ENCODE results near the gene TSPAN11.

TSPAN11 gene

GRCh38 chr12:31001581-31002360 lies 75.2 kb downstream of the TSPAN11 start:
- Histone ChIP-seq H3K4me3 (ENCODE audit: extremely low read depth, insufficient read depth, low read length, poor library complexity, severe bottlenecking) (no peak overlapping the region), H3K36me3 (ENCODE audit: control insufficient read depth, insufficient read depth, low read length) (no peaks in the 10 kb centered on the region), H3K27ac (ENCODE audit: low read depth, low read length, severe bottlenecking) (no peak overlapping the region), H3K9me3 (ENCODE audit: control insufficient read depth, low read length) (no peaks in the 10 kb centered on the region), H3K4me1 (ENCODE audit: control insufficient read depth, insufficient read depth, low read length, poor library complexity, severe bottlenecking) (peaks cover 14% of the 10 kb centered on the region)
- WGBS, 2 experiments (ENCODE audit: insufficient coverage in 2 of 2), result 92 to 96% methylated on average over 9 of the region's 9 CpGs

GRCh38 chr12:31002361-31002725 lies 75.8 kb downstream of the TSPAN11 start:
- no peaks in the 10 kb centered on the region for H3K9me3 ChIP-seq (ENCODE audit: control insufficient read depth, low read length)
- H3K36me3 ChIP-seq (ENCODE audit: control insufficient read depth, insufficient read depth, low read length), result no peaks in the 10 kb centered on the region
- H3K27ac ChIP-seq (ENCODE audit: low read depth, low read length, severe bottlenecking), result no peak overlapping the region
- H3K4me3 ChIP-seq (ENCODE audit: extremely low read depth, insufficient read depth, low read length, poor library complexity, severe bottlenecking), result no peak overlapping the region
- H3K4me1 ChIP-seq (ENCODE audit: control insufficient read depth, insufficient read depth, low read length, poor library complexity, severe bottlenecking), result peaks cover 14% of the 10 kb centered on the region
- 73 to 80% methylated on average over 4 of the region's 5 CpGs for WGBS, 2 experiments (ENCODE audit: insufficient coverage in 2 of 2)

- WGBS, 2 experiments (ENCODE audit: insufficient coverage in 2 of 2), result no CpG with 5 or more reads among the region's 1 CpG
- Histone ChIP-seq H3K36me3 (ENCODE audit: control insufficient read depth, insufficient read depth, low read length) (no peaks in the 10 kb centered on the region), H3K4me3 (ENCODE audit: extremely low read depth, insufficient read depth, low read length, poor library complexity, severe bottlenecking) (no peak overlapping the region), H3K27ac (ENCODE audit: low read depth, low read length, severe bottlenecking) (no peak overlapping the region), H3K9me3 (ENCODE audit: control insufficient read depth, low read length) (no peaks in the 10 kb centered on the region), H3K4me1 (ENCODE audit: control insufficient read depth, insufficient read depth, low read length, poor library complexity, severe bottlenecking) (peaks cover 14% of the 10 kb centered on the region)
Observed at GRCh38 chr12:31002999-31003398, 76.5 kb downstream of the TSPAN11 start.

- H3K4me3 ChIP-seq (ENCODE audit: extremely low read depth, insufficient read depth, low read length, poor library complexity, severe bottlenecking), result no peak overlapping the region
- H3K4me1 ChIP-seq (ENCODE audit: control insufficient read depth, insufficient read depth, low read length, poor library complexity, severe bottlenecking), result peaks cover 14% of the 10 kb centered on the region
- H3K9me3 ChIP-seq (ENCODE audit: control insufficient read depth, low read length), result no peaks in the 10 kb centered on the region
- WGBS, 2 experiments (ENCODE audit: insufficient coverage in 2 of 2), result 92 to 100% methylated on average over 5 of the region's 7 CpGs
- H3K36me3 ChIP-seq (ENCODE audit: control insufficient read depth, insufficient read depth, low read length), result no peaks in the 10 kb centered on the region
- no peak overlapping the region for H3K27ac ChIP-seq (ENCODE audit: low read depth, low read length, severe bottlenecking)
Observed at GRCh38 chr12:31003861-31004640, 77.5 kb downstream of the TSPAN11 start.

GRCh38 chr12:31004666-31005065 lies 78.1 kb downstream of the TSPAN11 start:
- H3K36me3 ChIP-seq (ENCODE audit: control insufficient read depth, insufficient read depth, low read length), result no peaks in the 10 kb centered on the region
- 94 to 100% methylated on average over 2 to 3 of the region's 5 CpGs for WGBS, 2 experiments (ENCODE audit: insufficient coverage in 2 of 2)
- no peaks in the 10 kb centered on the region for H3K9me3 ChIP-seq (ENCODE audit: control insufficient read depth, low read length)
- peaks cover 14% of the 10 kb centered on the region for H3K4me1 ChIP-seq (ENCODE audit: control insufficient read depth, insufficient read depth, low read length, poor library complexity, severe bottlenecking)
- no peak overlapping the region for H3K27ac ChIP-seq (ENCODE audit: low read depth, low read length, severe bottlenecking)
- H3K4me3 ChIP-seq (ENCODE audit: extremely low read depth, insufficient read depth, low read length, poor library complexity, severe bottlenecking), result no peak overlapping the region

- Histone ChIP-seq H3K4me1 (ENCODE audit: control insufficient read depth, insufficient read depth, low read length, poor library complexity, severe bottlenecking) (peaks cover 14% of the 10 kb centered on the region), H3K4me3 (ENCODE audit: extremely low read depth, insufficient read depth, low read length, poor library complexity, severe bottlenecking) (no peak overlapping the region), H3K9me3 (ENCODE audit: control insufficient read depth, low read length) (no peaks in the 10 kb centered on the region), H3K27ac (ENCODE audit: low read depth, low read length, severe bottlenecking) (no peak overlapping the region), H3K36me3 (ENCODE audit: control insufficient read depth, insufficient read depth, low read length) (no peaks in the 10 kb centered on the region)
- 91 to 96% methylated on average over 5 to 7 of the region's 15 CpGs for WGBS, 2 experiments (ENCODE audit: insufficient coverage in 2 of 2)
Observed at GRCh38 chr12:31005256-31005943, 78.9 kb downstream of the TSPAN11 start.

- 73 to 92% methylated on average over 4 of the region's 4 CpGs for WGBS, 2 experiments (ENCODE audit: insufficient coverage in 2 of 2)
- Histone ChIP-seq H3K27ac (ENCODE audit: low read depth, low read length, severe bottlenecking) (no peak overlapping the region), H3K4me3 (ENCODE audit: extremely low read depth, insufficient read depth, low read length, poor library complexity, severe bottlenecking) (no peak overlapping the region), H3K4me1 (ENCODE audit: control insufficient read depth, insufficient read depth, low read length, poor library complexity, severe bottlenecking) (peaks cover 14% of the 10 kb centered on the region), H3K9me3 (ENCODE audit: control insufficient read depth, low read length) (no peaks in the 10 kb centered on the region), H3K36me3 (ENCODE audit: control insufficient read depth, insufficient read depth, low read length) (no peaks in the 10 kb centered on the region)
Observed at GRCh38 chr12:31005944-31006361, 79.4 kb downstream of the TSPAN11 start.

GRCh38 chr12:31006416-31007152 lies 80.0 kb downstream of the TSPAN11 start:
- Histone ChIP-seq H3K36me3 (ENCODE audit: control insufficient read depth, insufficient read depth, low read length) (no peaks in the 10 kb centered on the region), H3K4me1 (ENCODE audit: control insufficient read depth, insufficient read depth, low read length, poor library complexity, severe bottlenecking) (peaks cover 14% of the 10 kb centered on the region), H3K4me3 (ENCODE audit: extremely low read depth, insufficient read depth, low read length, poor library complexity, severe bottlenecking) (no peak overlapping the region), H3K9me3 (ENCODE audit: control insufficient read depth, low read length) (no peaks in the 10 kb centered on the region), H3K27ac (ENCODE audit: low read depth, low read length, severe bottlenecking) (no peak overlapping the region)
- 96 to 100% methylated on average over 5 to 6 of the region's 9 CpGs for WGBS, 2 experiments (ENCODE audit: insufficient coverage in 2 of 2)

GRCh38 chr12:31007153-31007495 lies 80.6 kb downstream of the TSPAN11 start:
- Histone ChIP-seq H3K9me3 (ENCODE audit: control insufficient read depth, low read length) (no peaks in the 10 kb centered on the region), H3K4me1 (ENCODE audit: control insufficient read depth, insufficient read depth, low read length, poor library complexity, severe bottlenecking) (peaks cover 14% of the 10 kb centered on the region), H3K36me3 (ENCODE audit: control insufficient read depth, insufficient read depth, low read length) (no peaks in the 10 kb centered on the region), H3K4me3 (ENCODE audit: extremely low read depth, insufficient read depth, low read length, poor library complexity, severe bottlenecking) (no peak overlapping the region), H3K27ac (ENCODE audit: low read depth, low read length, severe bottlenecking) (no peak overlapping the region)
- WGBS, 2 experiments (ENCODE audit: insufficient coverage in 2 of 2), result 83% methylated on average over 2 of the region's 3 CpGs; no CpG with 5 or more reads in 1 of the 2 experiments

GRCh38 chr12:31007636-31008175 lies 81.2 kb downstream of the TSPAN11 start:
- WGBS, 2 experiments (ENCODE audit: insufficient coverage in 2 of 2), result 88 to 94% methylated on average over 1 to 3 of the region's 5 CpGs
- peaks cover 14% of the 10 kb centered on the region for H3K4me1 ChIP-seq (ENCODE audit: control insufficient read depth, insufficient read depth, low read length, poor library complexity, severe bottlenecking)
- H3K4me3 ChIP-seq (ENCODE audit: extremely low read depth, insufficient read depth, low read length, poor library complexity, severe bottlenecking), result no peak overlapping the region
- no peaks in the 10 kb centered on the region for H3K36me3 ChIP-seq (ENCODE audit: control insufficient read depth, insufficient read depth, low read length)
- no peaks in the 10 kb centered on the region for H3K9me3 ChIP-seq (ENCODE audit: control insufficient read depth, low read length)
- H3K27ac ChIP-seq (ENCODE audit: low read depth, low read length, severe bottlenecking), result no peak overlapping the region
